K562 (cell line): ENCODE results near the gene RRAS. TPM values are rescaled to one million over a fixed set of nuclear protein-coding genes. Genes with fewer than 3 reads are reported as not detected.
A peak's percentile ranks its signal among the peaks of the same experiment; 100 is the strongest.

Experiments used
- DDX20 ChIP-seq: fragments of 450-650 bp; IDR thresholded peaks from 2 replicates; pipeline ENCODE4 v1.6.1; 2016; ENCODE audit warnings: missing genetic modification characterization, low read depth, mild to moderate bottlenecking, missing compliant biosample characterization, moderate library complexity
- HDAC2 ChIP-seq: fragments of 450-650 bp; IDR thresholded peaks from 2 replicates; pipeline ENCODE4 v1.6.1; 2016; ENCODE audit warnings: mild to moderate bottlenecking
- MEF2D ChIP-seq: conservative IDR thresholded peaks from 2 replicates; pipeline ENCODE4 v1.6.1; 2016; ENCODE audit warnings: low read depth, missing genetic modification characterization, missing compliant biosample characterization
- TAF15 ChIP-seq: fragments of 200-400 bp; formaldehyde crosslinking; IDR thresholded peaks from 2 replicates; pipeline ENCODE4 v1.6.1; 2017; ENCODE audit warnings: mild to moderate bottlenecking, low read depth, low read length, moderate library complexity
- ZNF121 ChIP-seq: sonication (generic); formaldehyde crosslinking; conservative IDR thresholded peaks from 2 replicates; pipeline ENCODE4 v1.8.0; 2022; ENCODE audit warnings: missing genetic modification reagents
- polyA plus RNA-seq, 8 experiments: library from polyadenylated mRNA; depleted of rRNA in 4 of 8; stranded (reverse) in 5 of 8; unstranded in 3 of 8; fragments of >200 nt; fragmentation: Nextera tagmentation in 2 of 8; fragmentation: Illumina TruSeq in 1 of 8; extraction: Ambion mirVana in 2 of 8; extraction: Trizol in 1 of 8; gene quantifications; 2 replicates each; pipeline versions ENCODE4 v1.2.1 to v1.2.3, GENCODE V29; 2011 to 2014; ENCODE audit warnings: inconsistent platforms in 1 of 8, missing spikeins in 1 of 8
- total RNA-seq, 7 experiments: library from RNA; depleted of rRNA in 6 of 7; stranded (reverse); fragments of >200 nt in 6 of 7; fragmentation: Illumina TruSeq in 2 of 7; extraction: Trizol in 2 of 7; gene quantifications; 2 replicates each; pipeline versions ENCODE4 v1.2.1 to v1.2.3, GENCODE V29; 2011 to 2021; ENCODE audit warnings: low replicate concordance in 1 of 7
- TF ChIP-seq, protein P1 (sequence below): sonication (generic); formaldehyde crosslinking; IDR thresholded peaks from 2 replicates; pipeline ENCODE4 v1.9.0; 2022; ENCODE audit warnings: mild to moderate bottlenecking, missing genetic modification reagents
- TF ChIP-seq, protein P2 (sequence below): fragments of 450-650 bp; IDR thresholded peaks from 2 replicates; pipeline ENCODE4 v1.6.1; 2014; ENCODE audit warnings: low read depth, mild to moderate bottlenecking, moderate library complexity, borderline replicate concordance
- TF ChIP-seq, protein P3 (sequence below): sonication (generic); formaldehyde crosslinking; IDR thresholded peaks from 2 replicates; pipeline ENCODE4 v1.8.1; 2023; ENCODE audit warnings: mild to moderate bottlenecking, missing genetic modification reagents
- TF ChIP-seq, protein P4 (sequence below): fragments of 450-650 bp; IDR thresholded peaks from 2 replicates; pipeline ENCODE4 v1.6.1; 2017; ENCODE audit warnings: antibody characterized with exemption, mild to moderate bottlenecking
- TF ChIP-seq, protein P5 (sequence below), 2 experiments: fragments of 450-650 bp in 1 of 2; sonication (generic) in 1 of 2; formaldehyde crosslinking in 1 of 2; IDR thresholded peaks in 1 of 2; conservative IDR thresholded peaks in 1 of 2; 2 replicates each; pipeline versions ENCODE4 v1.6.1 to v1.8.1; 2016 to 2023; ENCODE audit warnings: mild to moderate bottlenecking in 2 of 2, moderate library complexity in 2 of 2, inconsistent platforms in 1 of 2, missing genetic modification reagents in 1 of 2
- TF ChIP-seq, protein P6 (sequence below): sonication (generic); formaldehyde crosslinking; IDR thresholded peaks from 2 replicates; pipeline ENCODE4 v1.8.1; 2023; ENCODE audit warnings: mild to moderate bottlenecking, missing genetic modification reagents

RRAS gene
- total and polyA plus RNA-seq, 9 of the 15 experiments (the other 6 are each of a cell fraction or from before 2014, with no cell fraction given) = 0.70 to 17.3 (median 8.2) TPM

DNA sequence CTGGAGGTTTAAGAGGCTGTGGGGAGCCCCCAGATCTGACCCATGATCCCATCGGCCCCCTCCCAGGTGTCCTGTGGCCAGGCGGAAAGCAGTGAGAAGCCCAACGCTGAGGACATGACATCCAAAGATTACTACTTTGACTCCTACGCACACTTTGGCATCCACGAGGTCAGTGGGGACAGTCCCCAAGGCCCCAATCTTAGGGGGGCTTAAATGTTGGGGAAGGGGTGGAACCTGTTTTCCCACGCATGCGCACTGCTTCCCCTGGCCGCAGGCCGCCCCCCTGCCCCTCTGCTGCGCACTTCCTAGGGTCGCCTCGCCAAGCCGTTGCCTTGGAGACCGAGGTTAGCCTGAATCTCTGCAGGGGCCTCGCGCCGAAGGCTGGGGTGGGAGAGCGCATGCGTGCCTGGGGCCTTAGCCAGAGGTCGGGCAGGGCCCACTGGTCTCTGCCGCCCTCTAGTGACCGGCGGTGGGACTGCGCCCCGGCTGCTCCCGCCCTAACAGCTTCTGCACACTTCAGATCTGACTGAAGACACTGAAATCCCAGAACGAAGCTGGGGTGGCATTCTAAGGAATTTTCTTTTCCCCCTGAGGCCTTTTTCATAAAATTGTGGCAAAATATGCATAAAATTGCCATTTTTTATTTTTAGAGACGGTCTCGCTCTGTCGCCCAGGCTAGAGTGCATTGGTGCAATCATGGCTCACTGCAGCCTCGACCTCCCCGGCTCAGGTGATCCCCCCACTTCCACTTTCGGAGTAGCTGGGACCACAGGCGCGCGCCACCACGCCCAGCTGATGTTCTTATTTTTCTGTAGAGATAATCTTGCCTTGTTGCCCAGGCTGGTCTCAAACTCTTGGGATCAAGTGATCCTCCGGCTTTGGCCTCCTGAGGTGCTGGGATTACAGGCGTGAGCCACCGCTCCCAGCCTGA is 40.7 kb upstream of the RRAS start (continued):
- TF ChIP-seq, protein P1, sequence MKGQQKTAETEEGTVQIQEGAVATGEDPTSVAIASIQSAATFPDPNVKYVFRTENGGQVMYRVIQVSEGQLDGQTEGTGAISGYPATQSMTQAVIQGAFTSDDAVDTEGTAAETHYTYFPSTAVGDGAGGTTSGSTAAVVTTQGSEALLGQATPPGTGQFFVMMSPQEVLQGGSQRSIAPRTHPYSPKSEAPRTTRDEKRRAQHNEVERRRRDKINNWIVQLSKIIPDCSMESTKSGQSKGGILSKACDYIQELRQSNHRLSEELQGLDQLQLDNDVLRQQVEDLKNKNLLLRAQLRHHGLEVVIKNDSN = no peak
- TF ChIP-seq, protein P2, sequence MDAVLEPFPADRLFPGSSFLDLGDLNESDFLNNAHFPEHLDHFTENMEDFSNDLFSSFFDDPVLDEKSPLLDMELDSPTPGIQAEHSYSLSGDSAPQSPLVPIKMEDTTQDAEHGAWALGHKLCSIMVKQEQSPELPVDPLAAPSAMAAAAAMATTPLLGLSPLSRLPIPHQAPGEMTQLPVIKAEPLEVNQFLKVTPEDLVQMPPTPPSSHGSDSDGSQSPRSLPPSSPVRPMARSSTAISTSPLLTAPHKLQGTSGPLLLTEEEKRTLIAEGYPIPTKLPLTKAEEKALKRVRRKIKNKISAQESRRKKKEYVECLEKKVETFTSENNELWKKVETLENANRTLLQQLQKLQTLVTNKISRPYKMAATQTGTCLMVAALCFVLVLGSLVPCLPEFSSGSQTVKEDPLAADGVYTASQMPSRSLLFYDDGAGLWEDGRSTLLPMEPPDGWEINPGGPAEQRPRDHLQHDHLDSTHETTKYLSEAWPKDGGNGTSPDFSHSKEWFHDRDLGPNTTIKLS = 0 out of 2 replicates have a peak, but pooled peaks have one; percentile 7
- TF ChIP-seq, protein P3, sequence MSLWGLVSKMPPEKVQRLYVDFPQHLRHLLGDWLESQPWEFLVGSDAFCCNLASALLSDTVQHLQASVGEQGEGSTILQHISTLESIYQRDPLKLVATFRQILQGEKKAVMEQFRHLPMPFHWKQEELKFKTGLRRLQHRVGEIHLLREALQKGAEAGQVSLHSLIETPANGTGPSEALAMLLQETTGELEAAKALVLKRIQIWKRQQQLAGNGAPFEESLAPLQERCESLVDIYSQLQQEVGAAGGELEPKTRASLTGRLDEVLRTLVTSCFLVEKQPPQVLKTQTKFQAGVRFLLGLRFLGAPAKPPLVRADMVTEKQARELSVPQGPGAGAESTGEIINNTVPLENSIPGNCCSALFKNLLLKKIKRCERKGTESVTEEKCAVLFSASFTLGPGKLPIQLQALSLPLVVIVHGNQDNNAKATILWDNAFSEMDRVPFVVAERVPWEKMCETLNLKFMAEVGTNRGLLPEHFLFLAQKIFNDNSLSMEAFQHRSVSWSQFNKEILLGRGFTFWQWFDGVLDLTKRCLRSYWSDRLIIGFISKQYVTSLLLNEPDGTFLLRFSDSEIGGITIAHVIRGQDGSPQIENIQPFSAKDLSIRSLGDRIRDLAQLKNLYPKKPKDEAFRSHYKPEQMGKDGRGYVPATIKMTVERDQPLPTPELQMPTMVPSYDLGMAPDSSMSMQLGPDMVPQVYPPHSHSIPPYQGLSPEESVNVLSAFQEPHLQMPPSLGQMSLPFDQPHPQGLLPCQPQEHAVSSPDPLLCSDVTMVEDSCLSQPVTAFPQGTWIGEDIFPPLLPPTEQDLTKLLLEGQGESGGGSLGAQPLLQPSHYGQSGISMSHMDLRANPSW (CRISPR knock-in tag) = 0 out of 2 replicates have a peak, but pooled peaks have one; percentile 85
- TF ChIP-seq, protein P4, sequence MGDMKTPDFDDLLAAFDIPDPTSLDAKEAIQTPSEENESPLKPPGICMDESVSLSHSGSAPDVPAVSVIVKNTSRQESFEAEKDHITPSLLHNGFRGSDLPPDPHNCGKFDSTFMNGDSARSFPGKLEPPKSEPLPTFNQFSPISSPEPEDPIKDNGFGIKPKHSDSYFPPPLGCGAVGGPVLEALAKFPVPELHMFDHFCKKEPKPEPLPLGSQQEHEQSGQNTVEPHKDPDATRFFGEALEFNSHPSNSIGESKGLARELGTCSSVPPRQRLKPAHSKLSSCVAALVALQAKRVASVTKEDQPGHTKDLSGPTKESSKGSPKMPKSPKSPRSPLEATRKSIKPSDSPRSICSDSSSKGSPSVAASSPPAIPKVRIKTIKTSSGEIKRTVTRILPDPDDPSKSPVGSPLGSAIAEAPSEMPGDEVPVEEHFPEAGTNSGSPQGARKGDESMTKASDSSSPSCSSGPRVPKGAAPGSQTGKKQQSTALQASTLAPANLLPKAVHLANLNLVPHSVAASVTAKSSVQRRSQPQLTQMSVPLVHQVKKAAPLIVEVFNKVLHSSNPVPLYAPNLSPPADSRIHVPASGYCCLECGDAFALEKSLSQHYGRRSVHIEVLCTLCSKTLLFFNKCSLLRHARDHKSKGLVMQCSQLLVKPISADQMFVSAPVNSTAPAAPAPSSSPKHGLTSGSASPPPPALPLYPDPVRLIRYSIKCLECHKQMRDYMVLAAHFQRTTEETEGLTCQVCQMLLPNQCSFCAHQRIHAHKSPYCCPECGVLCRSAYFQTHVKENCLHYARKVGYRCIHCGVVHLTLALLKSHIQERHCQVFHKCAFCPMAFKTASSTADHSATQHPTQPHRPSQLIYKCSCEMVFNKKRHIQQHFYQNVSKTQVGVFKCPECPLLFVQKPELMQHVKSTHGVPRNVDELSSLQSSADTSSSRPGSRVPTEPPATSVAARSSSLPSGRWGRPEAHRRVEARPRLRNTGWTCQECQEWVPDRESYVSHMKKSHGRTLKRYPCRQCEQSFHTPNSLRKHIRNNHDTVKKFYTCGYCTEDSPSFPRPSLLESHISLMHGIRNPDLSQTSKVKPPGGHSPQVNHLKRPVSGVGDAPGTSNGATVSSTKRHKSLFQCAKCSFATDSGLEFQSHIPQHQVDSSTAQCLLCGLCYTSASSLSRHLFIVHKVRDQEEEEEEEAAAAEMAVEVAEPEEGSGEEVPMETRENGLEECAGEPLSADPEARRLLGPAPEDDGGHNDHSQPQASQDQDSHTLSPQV = peak; percentile 24; the same call in 1 of the 2 replicates
- TF ChIP-seq HDAC2 (0 out of 2 replicates have a peak, but pooled peaks have one; percentile 25), ZNF121 (CRISPR knock-in tag) (no peak), MEF2D (tag) (no peak), DDX20 (no peak), TAF15 (no peak)
- TF ChIP-seq, protein P5, sequence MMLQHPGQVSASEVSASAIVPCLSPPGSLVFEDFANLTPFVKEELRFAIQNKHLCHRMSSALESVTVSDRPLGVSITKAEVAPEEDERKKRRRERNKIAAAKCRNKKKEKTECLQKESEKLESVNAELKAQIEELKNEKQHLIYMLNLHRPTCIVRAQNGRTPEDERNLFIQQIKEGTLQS (IDR thresholded peaks at IDR 0.05) = no peak
- TF ChIP-seq, protein P5 (CRISPR knock-in tag; conservative IDR thresholded peaks at IDR 0.05) = 0 out of 2 replicates have a peak, but pooled peaks have one; percentile 52
- TF ChIP-seq, protein P6, sequence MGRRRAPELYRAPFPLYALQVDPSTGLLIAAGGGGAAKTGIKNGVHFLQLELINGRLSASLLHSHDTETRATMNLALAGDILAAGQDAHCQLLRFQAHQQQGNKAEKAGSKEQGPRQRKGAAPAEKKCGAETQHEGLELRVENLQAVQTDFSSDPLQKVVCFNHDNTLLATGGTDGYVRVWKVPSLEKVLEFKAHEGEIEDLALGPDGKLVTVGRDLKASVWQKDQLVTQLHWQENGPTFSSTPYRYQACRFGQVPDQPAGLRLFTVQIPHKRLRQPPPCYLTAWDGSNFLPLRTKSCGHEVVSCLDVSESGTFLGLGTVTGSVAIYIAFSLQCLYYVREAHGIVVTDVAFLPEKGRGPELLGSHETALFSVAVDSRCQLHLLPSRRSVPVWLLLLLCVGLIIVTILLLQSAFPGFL (CRISPR knock-in tag) = no peak
